GM10248 (cell line): ENCODE data around the gene CACNA1C.

Experiments
- CTCF ChIA-PET: fragments of 300-600 bp; sonication (Branson Sonifier 250); formaldehyde crosslinking; extraction: SDS; loops from one replicate; lab custom pipeline; 2021; ENCODE audit warnings: antibody characterized with exemption; lab: Yijun Ruan, JAX
- POLR2A ChIA-PET: fragments of 350-650 bp; sonication (Branson Sonifier 250); formaldehyde crosslinking; extraction: SDS; loops from one replicate; lab custom pipeline; 2020; ENCODE audit warnings: antibody characterized with exemption; lab: Yijun Ruan, JAX
- DNase-seq: peaks from one replicate; pipeline ENCODE4 v3.0.0; 2012; ENCODE audit errors: extremely low spot score
- TF ChIP-seq, protein P1 (sequence below): IDR thresholded peaks from 2 replicates; pipeline ENCODE4 v1.5.1; 2012; ENCODE audit warnings: mild to moderate bottlenecking, low read depth; ENCODE audit errors: extremely low read depth, missing control alignments, control extremely low read depth

CACNA1C gene

GRCh38 chr12:2044165-2044564 is 8.6 kb upstream of the CACNA1C start:
- DNase-seq, result no peak
- POLR2A ChIA-PET, result no interaction called here
- CTCF ChIA-PET, result interaction anchor here (1.2 kb wide), 1 partner anchor 11 kb away, joined by 3 read pairs; no protein-coding TSS in a partner anchor
- TF ChIP-seq, protein P1, sequence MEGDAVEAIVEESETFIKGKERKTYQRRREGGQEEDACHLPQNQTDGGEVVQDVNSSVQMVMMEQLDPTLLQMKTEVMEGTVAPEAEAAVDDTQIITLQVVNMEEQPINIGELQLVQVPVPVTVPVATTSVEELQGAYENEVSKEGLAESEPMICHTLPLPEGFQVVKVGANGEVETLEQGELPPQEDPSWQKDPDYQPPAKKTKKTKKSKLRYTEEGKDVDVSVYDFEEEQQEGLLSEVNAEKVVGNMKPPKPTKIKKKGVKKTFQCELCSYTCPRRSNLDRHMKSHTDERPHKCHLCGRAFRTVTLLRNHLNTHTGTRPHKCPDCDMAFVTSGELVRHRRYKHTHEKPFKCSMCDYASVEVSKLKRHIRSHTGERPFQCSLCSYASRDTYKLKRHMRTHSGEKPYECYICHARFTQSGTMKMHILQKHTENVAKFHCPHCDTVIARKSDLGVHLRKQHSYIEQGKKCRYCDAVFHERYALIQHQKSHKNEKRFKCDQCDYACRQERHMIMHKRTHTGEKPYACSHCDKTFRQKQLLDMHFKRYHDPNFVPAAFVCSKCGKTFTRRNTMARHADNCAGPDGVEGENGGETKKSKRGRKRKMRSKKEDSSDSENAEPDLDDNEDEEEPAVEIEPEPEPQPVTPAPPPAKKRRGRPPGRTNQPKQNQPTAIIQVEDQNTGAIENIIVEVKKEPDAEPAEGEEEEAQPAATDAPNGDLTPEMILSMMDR, result no peak

DNA sequence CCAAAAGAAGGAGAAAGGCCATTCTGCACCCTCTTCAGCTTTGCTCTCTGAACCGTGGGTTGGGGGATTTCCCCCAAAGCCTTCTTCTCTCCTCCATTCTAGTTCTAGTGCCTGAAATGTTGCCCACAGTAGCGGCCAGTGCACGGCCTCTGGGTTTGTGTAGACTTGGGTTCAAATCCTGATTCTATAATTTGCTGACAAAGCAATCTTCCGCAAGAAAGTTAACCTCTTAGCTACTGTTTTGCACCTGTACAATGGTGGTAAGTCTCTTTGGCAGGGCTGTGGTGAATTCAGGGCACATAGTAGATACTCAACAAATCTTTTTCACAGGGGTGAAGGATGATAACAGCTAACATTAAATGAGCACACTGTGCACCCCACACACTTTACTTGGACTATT is 5.8 kb upstream of the CACNA1C start:
- CTCF ChIA-PET, result interaction anchor here (2.0 kb wide), 1 partner anchor 11 kb away, joined by 9 read pairs; no protein-coding TSS in a partner anchor
- POLR2A ChIA-PET, result no interaction called here
- TF ChIP-seq, protein P1, result no peak
- DNase-seq, result no peak

- DNase-seq, result no peak
- TF ChIP-seq, protein P1, result no peak
- CTCF ChIA-PET, result interaction anchor here (1.1 to 2.0 kb wide), 2 partner anchors 10 to 12 kb away, joined by 7 to 9 read pairs; no protein-coding TSS in a partner anchor
- POLR2A ChIA-PET, result no interaction called here
Observed at GRCh38 chr12:2047752-2048151, 5.0 kb upstream of the CACNA1C start.

GRCh38 chr12:2049604-2050540 is 2.9 kb upstream of the CACNA1C start:
- POLR2A ChIA-PET, result no interaction called here

GRCh38 chr12:2051700-2052621 is 826 bp upstream of the CACNA1C start:
- ChIA-PET POLR2A (no interaction called here), CTCF (no interaction called here)
- no peak for DNase-seq
- TF ChIP-seq, protein P1, result no peak

More at GRCh38 chr12:2049604-2050540, 2.9 kb upstream of the CACNA1C start:
- DNase-seq, result no peak
- TF ChIP-seq, protein P1, result no peak
- CTCF ChIA-PET, result interaction anchor here (1.3 kb wide), 1 partner anchor 241 kb away, joined by 5 read pairs; no protein-coding TSS in a partner anchor

DNA sequence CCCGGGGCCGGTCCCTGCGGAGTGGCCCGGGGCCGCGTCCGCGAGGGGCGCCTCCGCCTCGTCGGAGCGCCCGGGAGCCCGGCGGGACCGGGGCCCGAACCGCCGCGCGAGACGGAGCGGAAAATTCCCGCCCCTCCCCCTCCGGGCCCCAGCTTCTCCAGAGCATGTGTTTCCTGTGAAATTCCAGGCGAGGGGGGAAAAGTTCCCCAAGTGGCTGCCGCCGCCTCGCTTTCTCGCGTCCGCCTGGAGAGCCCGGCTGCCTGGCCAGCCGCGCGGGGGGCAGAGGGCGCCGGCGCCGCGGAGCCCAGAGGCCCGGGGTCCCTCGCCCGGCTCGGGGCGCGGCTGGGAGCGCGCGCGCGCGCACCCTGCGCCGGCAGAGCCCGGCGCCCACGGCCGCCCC is 904 bp downstream of the CACNA1C start:
- POLR2A ChIA-PET, result no interaction called here
- TF ChIP-seq, protein P1, result no peak
- CTCF ChIA-PET, result no interaction called here
- DNase-seq, result no peak
